HG03457 (cell line): Measurements from ENCODE around the gene PRDM5.

Source experiments
- ATAC-seq: cut with Tn5 transposase; IDR thresholded peaks from one replicate; pipeline ENCODE4 v1.9.1; 2021; ENCODE audit warnings: moderate number of reproducible peaks; ENCODE audit not compliant: unreplicated experiment

PRDM5 gene

DNA sequence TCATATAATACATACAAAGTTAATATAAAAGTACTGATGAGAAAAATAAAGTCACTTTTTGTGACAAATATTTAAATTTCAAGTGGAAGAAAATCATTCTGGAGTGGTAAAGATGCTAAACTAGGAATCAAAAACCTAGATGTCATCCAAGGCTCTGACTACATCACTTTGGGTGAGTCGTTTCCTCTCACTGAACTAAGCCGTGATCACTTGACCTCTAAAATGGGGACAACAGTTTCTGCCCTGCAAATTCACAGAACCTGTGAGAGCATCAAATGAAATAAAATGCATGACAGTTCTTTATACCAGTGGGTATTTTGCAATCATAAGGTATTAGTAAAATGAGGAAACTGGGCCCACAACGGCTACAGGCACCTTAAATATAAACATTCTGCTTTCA lies 63.8 kb downstream of the PRDM5 start:
- no peak for ATAC-seq

DNA sequence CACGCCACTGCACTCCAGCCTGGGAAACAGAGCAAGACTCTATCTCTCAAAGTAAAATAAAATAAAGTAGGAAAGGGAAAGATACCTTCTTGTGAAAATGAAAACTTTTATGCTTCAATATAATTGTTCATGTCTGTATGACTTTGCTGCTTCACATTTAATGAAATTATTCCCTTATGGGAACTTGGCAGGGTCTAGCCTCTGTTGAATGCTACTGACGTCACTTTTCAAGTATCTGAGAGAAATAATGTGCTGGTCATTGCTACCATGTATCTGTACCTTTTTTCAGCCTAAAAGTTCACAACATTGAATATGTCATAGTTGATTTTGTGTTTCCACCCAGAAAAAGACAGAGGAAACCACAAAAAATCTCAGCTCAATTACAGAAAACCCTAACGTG lies 65.2 kb downstream of the PRDM5 start:
- no peak for ATAC-seq

DNA sequence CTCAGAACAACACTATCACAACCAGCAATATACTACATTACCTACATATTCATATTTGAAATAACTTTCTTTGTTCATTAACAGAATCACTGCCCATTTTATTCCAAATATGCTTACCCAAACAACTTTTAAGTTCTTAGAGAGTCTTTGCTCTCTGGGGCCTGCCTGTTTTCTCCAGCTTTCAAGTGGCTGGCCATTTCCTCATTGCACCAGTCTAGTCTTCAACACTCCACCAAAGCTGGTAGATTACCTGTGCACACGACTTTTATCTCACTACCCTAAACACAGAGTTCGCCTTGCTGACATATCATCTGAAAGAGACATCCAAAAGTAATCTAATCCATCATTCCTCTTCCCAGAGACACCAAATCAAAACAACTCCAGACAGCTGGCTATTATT lies 66.2 kb downstream of the PRDM5 start:
- no peak for ATAC-seq

DNA sequence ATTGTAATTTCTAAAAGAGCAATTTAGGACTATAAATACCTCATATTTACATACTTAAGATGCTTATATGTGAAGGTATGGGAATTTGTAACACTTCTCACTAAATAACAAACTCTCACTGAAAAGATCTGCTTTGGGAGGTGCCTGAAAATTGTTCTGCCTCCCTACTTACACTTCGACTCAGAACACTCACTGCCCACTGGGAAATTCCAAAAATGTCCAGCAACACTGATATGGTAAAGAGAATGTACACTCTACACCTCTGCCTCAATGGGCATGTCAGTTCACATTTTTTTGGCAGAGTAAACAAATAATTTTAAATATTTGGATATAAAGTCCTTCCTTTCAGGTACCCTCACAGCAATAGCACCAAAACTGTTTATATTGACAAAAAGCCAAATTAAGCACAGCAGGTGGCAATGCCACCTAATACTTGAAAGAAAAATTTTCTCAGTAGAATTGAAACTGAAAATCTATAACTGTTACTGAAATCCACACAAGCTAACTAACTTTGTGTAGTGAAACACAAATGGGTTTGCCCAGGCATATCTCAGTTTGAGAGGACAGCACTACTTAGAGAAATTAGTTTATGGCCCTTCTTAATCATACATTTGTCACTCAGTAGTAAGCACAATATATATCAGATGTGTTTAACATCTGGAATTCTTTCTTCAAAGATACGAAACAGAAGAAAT lies 67.1 kb downstream of the PRDM5 start:
- peak; percentile 95 for ATAC-seq

DNA sequence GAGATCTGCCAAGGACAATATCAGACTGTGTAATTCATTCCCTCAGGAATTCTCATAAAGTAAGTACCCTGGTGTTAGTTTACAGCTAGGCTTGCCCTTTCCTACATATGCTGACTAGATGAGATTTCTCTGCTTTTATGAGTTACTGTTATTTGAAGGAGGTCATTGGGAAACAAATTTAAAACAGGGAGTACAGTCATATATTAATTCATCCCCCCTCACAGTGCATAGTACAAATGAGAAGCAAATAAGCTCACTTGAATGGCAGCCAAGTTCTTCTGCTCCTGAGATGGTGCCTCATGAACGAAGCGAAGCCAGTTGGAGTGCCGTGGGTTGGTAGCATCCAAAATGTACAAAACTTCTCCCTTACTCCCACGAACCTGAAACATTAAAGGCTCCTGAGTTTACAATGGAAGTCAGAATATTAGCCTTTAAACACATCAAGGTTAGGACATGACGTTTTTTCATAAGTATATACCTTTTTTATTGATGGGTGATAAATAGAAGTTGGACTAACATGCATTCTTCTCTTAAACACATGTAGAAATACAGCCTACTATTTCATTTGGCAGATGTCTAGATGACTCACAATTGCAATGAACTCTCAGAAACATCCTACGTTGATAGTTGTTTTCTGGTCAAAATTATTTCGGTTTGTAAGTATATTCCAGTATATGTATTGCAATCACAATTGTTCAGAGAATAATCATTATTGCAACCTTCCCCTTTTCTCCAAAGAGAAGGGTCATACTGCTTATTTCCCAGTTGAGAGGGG lies 69.2 kb downstream of the PRDM5 start:
- ATAC-seq: no peak

DNA sequence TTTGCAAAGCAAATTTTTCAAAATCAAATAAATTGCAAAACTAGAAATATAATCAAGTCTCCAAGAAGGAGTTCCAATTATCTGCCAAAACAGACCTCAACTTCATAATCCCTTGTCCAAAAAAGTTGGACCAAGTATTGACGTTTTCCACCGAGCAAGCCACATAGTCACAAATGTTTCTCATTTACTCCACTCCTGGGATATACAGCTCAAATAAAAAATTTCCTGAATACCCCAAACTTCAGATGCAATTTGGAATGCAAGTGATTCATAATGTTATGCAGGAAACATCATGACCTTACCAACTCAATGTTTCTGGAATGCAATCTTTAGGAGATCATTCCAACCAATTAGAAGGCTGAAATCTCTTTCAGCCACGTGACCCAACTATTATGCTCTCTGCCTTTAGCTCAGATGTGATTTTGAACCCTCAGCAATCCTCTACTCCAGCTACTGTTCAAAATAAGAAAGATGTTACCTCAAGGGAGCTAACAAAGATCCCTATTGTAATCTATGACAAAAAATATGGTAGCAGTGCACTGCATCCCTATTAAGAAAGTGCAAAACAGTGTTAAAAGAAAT lies 72.4 kb downstream of the PRDM5 start:
- no peak for ATAC-seq

DNA sequence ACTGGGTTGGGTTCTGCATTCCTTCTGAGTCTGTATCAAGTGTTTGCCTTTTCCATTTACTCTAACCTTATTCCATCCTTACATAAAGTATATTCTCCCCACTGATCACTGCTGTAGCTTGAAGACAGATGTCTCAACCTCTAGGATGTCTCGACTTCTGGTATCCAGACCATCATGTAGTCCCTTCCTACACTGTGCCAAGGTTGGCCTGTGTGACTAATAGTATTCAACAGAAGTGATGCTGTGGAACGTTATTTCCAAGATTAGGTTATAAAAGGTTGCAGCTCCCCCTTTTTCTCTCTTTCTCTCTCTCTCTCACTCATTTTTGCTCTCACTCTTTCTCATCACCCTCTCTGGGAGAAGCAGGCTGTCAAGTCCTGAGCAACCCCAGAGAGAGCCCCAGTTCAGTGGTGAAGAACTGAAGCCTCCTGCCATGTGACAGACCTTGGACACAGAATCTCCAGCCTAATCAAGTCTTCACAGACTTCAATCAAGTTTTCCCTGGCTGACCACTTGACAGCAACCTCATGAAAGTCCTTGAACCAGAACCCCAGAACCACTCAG lies 75.4 kb downstream of the PRDM5 start:
- no peak for ATAC-seq

DNA sequence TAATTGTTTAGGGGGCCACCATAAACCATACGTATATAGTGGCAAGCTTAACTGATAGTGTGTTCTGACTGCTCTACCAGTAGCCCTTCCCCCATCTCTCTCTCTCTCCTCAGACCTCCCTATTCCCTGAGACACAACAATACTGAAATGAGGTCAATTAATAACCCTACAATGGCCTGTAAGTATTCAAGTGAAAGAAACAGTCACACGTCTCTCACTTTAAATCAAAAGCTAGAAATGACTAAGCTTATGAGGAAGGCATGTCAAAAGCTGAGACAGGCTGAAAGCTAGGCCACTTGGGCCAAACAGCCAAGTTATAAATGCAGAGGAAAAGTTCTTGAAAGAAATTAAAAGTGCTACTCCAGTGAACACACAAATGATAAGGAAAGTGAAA lies 78.0 kb downstream of the PRDM5 start:
- ATAC-seq: peak; percentile 76

DNA sequence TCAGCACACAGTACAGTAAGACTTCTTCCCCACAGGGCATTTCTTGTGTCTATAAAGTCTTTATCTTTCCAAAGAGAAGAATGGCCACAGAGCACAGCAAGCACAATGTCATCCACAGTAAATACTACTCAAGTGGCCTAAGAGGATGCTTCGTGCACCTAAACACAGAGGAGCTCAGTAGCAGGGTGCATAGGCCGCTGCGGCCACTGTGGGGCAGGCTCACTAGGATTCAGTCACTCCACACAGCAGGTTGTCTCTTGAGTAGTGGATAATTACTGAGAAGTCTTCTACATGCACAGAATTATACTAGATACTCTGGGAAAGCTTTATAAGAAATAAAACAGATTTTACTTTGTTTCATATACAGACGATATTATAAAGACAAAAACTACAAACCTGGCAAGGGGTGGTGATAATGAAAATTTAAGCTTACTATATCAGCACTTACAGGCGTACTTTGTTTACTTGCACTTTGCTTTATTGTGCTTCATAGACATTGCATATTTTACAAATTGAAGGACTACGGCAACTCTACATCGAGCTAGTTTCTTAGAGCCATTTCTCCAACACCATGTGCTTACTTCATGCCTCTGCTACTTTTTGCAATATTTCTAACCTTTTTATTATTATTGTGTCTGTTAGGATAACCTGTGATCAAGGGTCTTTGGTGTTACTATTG lies 78.5 kb downstream of the PRDM5 start:
- ATAC-seq: no peak

DNA sequence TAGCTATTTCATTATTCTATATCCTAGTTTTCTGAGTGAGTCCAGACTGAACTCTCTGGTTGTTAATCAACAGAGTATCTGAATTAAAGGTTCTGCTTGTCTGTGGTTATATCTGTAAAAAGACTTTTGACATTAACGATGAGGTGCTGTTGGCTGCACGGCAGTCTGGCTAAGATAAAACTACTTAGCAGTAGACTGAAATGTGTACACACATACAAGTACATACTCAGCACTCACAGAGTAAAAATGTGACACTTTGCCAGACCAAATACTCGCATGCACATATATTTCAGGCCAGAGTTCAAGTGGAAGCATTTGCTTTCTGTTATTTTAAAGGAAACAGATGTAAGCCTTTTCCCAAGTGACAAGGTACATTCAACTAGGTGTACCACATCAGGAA lies 80.5 kb downstream of the PRDM5 start:
- ATAC-seq: no peak

DNA sequence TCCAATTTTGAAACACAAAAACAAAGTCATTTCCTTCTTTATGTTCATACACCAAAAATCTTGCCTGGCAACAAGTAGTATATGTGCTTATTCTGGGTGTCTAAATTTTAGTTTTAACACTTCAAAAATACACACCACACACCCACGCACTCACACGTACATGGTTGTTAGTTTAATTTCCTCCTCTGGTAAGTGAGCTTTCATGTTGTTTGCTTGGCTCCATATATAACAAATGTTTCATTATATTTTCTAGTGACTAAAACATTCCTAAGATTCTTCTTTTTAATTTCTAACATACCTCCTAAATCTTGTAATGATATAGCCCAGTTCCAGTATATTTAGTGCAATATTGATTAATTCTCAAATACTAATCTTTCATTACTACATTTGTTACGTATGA lies 80.9 kb downstream of the PRDM5 start:
- no peak for ATAC-seq

DNA sequence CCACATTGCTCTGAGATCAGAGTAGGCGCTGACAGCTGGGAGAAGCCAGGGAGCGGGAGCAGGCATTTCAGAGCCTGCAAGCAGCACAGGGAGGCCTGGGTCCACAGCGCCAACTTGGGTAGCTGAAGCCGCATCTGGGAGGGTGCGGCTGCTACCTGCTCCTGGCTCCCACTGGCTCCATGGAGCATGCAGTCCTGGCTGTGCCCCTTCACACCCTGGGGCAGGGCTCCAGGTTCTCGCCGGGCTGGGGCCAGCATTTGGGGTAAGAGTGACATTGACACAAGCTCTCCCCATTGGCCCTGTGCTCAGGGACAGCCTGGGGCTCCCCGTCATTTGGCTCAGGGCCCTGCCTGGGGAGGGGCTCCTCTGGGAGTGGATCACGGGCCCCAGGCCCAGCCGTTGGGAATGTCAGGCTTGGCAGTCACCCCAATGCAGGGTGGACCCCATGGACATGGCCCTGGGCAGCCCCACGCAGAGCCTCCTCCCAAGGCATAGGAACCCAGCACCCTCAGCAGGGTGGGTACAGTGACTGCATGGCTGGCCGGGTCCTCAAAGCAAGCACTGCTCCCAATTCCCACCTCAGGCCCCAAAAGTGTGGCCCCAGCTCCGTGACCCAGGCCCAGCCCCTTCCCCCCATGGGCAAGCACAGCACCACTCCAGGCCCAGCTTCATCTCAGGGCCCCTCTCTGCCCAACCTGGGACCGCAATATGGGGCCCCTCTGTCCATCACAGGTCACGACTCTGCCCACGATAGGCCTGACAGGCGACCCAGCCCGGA lies 82.4 kb downstream of the PRDM5 start:
- no peak for ATAC-seq

DNA sequence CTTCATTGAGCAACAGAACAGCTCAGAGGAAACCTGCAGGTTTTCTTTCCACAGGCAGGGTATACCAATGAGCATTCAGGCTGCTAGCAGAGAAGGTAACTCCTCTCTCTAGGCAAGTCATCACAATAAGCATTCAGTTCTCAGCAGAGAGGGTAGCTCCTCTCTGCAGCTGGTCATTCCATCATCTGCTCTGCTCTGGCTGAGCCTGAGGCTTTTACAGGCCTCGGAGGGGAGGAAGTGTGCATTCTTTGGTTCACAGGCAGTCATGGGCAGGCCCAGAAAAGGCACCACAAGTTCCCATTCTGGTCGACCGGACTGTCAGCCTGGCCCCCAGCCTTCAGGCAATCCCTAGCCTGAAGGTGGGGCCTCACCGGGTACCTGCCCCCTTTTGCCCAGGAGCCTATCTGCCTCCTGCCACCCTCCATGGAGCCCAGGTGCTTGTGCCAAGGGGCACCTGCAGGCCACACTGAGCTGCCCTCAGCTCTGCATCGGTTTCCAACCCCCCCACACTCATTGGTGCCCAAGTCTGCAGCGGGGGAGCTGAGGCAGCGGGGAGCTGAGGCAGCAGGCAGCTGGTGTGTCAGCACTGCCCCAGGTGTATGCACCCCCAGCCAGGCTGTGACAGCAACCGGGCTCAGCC lies 83.1 kb downstream of the PRDM5 start:
- ATAC-seq: no peak

DNA sequence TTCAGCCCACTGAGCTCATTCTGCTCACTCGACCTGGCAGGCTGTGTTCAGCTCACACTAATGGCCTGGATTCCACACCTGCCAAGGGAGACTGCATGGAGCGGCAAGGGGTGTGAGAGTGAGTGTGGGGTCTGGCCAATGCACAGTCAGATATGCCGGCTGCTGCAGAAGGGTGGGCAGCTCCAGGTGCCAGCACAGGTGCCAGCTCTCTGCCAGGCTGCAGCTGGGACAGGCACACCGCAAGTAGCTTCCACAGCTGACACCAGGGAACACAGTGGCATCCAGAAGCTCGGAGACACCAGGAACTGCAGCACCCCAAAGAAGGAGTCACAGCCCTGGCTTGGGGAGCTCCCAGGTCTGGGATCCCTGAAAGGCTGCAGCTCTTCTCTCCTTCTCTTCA lies 83.7 kb downstream of the PRDM5 start:
- ATAC-seq: no peak

DNA sequence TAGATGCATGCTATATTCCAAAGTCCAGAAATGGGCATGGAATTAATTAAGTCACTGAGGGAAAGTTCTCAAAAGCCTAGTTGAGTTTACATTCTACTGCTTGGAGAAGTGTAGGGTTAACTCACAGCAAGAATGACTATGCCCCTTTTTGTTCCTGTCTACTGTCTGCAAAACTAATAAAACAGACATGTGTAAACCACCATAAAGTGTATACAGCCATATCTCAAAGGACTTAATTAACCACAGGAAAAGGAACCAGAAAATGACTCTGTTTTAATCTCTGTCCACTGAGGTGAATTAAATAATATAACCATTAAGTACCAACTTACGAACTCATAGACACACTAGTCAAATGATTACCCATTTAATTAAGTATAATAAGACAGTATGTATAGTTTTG lies 84.9 kb downstream of the PRDM5 start:
- no peak for ATAC-seq

DNA sequence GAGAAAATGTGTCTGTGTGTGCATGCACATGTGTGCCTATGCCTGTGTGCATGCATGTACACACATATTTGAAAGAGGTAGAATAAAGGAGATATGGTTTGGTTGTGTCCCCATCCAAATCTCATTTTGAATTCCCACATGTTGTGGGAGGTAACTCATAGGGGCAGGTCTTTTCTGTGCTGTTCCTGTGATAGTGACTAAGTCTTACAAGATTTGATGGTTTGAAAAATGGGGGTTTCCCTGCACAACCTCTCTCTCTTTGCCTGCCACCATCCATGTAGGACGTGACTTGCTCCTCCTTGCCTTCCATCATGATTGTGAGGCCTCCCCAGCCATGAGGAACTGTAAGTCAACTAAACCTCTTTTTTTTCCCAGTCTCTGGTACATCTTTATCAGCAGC lies 87.2 kb downstream of the PRDM5 start:
- ATAC-seq: no peak

DNA sequence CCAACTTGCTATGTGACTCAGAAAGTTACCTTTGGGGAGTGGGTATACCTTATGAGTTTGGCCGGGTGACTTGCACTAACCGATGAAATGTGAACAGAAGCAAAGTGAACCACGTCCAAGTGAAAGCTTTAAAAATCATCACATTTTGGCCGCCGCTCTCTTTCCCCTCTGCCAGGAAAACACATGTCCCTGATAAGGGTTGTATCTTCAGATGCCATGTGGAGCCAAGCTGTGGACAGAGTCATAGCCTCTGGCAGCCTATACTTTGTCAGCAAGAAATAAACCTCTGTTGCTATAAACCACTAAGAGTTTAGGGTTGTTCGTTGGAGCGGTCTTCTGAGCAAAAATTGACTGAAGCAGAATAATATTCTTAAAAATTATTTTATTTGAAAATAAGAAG lies 92.3 kb downstream of the PRDM5 start:
- no peak for ATAC-seq

DNA sequence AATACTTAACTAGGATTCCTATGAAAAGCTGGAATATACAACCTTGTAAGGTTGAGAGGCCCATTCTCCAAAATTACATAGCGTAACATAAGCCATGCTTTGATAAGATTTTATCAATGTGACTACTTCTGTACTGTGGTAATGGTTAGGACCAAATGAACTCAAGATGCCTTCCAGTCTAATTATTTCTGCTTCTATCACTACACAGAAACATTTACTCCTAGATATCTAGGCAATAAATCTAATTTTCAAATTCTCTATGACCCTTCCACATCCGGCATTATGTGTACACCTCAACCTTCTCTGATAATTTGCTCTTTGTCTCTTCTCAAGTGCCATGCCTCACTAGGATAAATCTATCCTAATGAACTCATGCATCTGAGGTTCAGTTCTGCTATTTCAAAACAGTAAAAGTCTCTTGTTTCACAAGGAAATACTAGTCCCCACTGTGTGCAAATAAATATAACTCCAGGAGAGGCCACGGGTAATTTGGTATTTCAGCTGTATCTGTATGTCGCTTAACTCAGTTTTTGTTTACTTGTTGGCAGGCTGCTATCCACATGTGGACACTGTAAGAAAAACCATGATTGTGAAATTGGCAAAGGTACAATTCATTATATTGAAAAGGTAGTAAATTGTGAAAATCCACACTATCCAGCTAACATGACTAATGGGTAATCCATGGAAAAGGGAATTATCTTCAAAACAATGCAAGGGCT lies 93.3 kb downstream of the PRDM5 start:
- no peak for ATAC-seq

DNA sequence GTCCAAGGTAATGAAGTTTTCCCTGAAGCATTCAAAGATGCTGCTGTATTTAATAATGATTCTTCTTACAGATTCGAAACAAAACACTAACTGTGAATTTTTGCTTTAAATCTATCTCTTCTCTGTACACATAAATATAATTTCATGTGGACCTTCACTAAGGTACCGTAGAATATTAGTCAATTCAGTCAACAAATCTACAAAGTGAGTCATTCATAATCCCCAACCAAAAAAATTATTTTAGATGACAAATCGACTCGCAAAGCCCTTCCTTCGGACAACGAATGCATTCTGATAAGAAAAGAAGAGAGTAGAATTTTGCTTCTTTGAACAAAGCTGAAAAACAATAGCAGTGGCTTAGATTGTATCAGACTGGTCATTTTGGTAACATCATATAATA lies 95.7 kb downstream of the PRDM5 start:
- ATAC-seq: no peak

DNA sequence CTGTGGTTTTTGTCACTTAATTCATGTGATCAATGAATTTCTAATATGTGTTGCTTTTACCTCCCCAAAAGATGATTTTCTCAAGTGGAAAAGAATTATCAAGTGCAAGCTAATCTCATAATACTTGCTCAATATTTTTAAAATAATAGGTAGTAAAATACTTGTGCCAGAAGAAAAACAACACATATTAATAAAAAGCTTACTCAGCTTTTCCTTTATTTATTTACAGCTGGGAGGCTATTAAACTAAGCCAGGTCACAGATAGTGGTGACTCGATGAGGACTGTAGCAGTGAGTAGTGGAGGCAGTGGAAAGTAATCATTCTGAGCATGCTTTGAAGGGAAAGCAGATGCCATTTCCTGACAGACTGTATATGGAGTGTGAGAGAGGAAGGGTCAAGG lies 96.1 kb downstream of the PRDM5 start:
- no peak for ATAC-seq
